ENCODE measurements around the gene PVALB. TPM values are rescaled to one million over a fixed set of nuclear protein-coding genes. Genes with fewer than 3 reads are reported as not detected.
A peak's percentile ranks its signal among the peaks of the same experiment; 100 is the strongest.

Gene PVALB
- total RNA-seq, 2 donors from 2014 or later, result not detected

DNA sequence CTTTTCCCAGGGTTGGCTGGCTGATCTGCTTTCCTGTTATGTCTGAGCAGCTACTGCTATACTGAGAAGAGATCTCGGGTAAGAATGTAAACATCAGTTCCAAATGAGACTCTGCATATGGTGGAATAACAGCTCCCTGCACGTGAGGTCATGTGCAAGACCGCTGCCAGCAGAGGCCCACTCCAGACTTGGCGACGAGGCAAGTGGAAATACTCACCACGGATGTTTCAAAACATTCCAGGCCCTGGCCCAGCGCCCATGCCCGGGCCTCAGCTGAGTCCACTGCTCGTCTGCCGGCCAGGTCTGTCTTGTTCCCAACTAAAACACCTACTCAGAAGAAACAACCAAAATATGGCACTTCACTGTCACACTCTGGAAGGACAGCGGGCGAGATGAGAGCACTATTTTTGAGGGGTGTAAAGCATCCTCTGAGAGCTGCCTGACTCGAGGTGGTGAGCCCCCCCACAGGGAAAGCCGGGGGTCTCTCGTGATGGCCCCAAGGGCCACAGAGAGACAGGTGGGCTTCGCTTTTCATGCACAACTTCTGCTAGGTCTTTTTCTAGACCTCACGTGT is 54.1 kb downstream of the PVALB start:
- TF ChIP-seq, protein P1, sequence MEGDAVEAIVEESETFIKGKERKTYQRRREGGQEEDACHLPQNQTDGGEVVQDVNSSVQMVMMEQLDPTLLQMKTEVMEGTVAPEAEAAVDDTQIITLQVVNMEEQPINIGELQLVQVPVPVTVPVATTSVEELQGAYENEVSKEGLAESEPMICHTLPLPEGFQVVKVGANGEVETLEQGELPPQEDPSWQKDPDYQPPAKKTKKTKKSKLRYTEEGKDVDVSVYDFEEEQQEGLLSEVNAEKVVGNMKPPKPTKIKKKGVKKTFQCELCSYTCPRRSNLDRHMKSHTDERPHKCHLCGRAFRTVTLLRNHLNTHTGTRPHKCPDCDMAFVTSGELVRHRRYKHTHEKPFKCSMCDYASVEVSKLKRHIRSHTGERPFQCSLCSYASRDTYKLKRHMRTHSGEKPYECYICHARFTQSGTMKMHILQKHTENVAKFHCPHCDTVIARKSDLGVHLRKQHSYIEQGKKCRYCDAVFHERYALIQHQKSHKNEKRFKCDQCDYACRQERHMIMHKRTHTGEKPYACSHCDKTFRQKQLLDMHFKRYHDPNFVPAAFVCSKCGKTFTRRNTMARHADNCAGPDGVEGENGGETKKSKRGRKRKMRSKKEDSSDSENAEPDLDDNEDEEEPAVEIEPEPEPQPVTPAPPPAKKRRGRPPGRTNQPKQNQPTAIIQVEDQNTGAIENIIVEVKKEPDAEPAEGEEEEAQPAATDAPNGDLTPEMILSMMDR (IDR thresholded peaks at IDR 0.05), result no peak
- Histone ChIP-seq H3K27me3 (no peaks in the 10 kb centered on the region), H3K27ac (peak overlapping the region in 1 of 2 donors; percentile 2), H3K9me3 (no peaks in the 10 kb centered on the region), H3K36me3 (no peaks in the 10 kb centered on the region), H3K4me1 (peaks cover 0 to 6% of the 10 kb centered on the region in 2 donors), H3K4me3 (no peak overlapping the region)
- DNase-seq (ENCODE audit: low spot score), result peak; percentile 63

DNA sequence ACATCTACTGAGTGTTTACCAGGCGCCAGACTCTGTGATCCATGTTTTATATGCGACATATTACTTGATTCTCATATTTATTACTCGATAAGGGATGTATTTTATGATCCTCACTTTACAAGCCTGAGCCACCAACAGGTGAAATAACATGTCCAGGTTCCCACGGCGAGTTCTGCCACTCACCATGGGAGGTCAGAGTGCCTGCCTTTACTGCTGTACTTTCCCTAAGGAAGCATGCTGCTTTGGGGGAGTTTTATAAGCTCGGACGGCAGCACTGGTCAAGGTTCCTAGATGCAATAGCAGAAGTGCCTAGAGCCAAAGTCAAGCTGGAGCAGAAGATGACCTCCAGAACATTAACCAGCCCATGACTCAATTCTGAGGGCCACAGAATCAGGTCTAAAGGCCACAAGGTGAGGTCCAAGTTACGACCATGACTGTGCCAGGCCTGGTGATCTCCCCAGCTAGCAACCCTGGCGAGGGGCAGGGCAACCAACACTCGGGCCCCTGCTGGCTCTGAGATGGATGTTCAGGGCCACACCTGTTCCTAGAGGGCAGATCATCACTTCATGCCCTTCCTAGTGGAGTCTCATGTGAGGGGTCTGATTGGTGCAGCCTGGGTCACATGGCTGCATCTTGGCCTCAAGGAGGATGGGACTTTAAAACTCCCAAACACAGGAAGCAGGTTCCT is 55.1 kb downstream of the PVALB start:
- Histone ChIP-seq H3K27ac (no peak overlapping the region), H3K36me3 (no peaks in the 10 kb centered on the region)
- no peak for DNase-seq (ENCODE audit: low spot score)

DNA sequence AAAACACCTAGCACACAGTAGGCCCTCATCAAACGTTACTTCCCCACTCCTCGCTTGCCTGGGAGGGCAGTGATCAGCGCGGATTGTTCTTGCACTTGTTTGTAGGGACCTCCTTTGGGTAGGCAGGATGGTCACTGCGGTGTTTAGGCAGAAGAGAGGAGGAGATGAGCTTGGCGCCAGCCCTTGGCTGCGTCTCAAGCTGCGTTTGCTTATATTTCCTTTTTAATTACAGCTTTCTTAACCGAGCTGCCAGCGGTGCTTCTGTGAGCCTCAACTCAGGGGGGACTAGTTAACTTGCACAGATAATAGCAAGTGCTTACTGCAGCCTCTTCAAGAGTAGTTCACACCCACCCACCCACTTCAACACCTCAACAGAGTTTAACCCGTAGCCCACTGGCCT is 56.0 kb downstream of the PVALB start:
- Histone ChIP-seq H3K4me3 (no peak overlapping the region), H3K36me3 (no peaks in the 10 kb centered on the region), H3K27me3 (no peaks in the 10 kb centered on the region), H3K4me1 (peaks cover 0 to 6% of the 10 kb centered on the region in 2 donors), H3K27ac (no peak overlapping the region), H3K9me3 (no peaks in the 10 kb centered on the region)
- TF ChIP-seq, protein P1 (IDR thresholded peaks at IDR 0.05), result no peak
- no peak for DNase-seq (ENCODE audit: low spot score)

More for the DNA sequence above, 55.1 kb downstream of the PVALB start:
- Histone ChIP-seq H3K4me1 (peaks cover 0 to 6% of the 10 kb centered on the region in 2 donors), H3K9me3 (no peaks in the 10 kb centered on the region), H3K4me3 (no peak overlapping the region), H3K27me3 (no peaks in the 10 kb centered on the region)
- TF ChIP-seq, protein P1 (IDR thresholded peaks at IDR 0.05), result no peak

DNA sequence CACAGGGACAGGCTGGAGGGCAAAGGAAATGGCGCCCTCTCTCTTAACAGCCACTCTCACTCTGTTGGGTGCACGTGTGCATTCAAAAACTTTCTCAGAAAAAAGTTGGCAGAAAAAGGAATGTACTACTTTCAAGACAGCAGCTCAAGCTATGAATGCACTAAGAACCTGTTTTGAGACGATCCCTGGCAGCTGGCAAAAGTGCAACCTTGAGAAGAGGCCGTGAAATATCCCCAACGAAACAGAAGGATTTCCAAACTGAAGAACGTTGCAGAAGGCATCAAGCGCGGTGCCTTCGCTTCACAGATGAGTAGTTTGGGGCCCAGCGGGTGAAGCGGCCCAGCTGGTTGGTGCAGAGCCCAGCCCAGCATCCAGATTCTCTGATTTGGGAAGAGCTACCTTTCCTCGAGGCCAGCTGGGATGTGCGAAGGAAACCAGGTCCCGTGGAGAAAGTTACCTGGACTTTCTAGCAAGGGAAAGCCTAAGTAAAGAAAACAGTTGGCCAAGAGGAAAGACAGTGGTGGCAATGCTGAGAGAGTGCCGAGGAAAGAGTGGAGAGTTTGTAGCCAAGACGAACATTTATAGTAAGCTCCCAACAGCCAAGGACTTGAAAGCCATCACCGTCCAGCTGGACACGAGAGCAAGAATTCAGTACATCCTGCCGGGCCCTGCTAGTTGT is 57.2 kb downstream of the PVALB start:
- no peaks in the 10 kb centered on the region for H3K27me3 ChIP-seq
- DNase-seq (ENCODE audit: low spot score), result no peak
- H3K36me3 ChIP-seq, result no peaks in the 10 kb centered on the region
- TF ChIP-seq, protein P1 (IDR thresholded peaks at IDR 0.05), result no peak
- H3K9me3 ChIP-seq, result no peaks in the 10 kb centered on the region
- H3K4me1 ChIP-seq, result peaks cover 0 to 6% of the 10 kb centered on the region in 2 donors
- no peak overlapping the region for H3K27ac ChIP-seq
- no peak overlapping the region for H3K4me3 ChIP-seq

DNA sequence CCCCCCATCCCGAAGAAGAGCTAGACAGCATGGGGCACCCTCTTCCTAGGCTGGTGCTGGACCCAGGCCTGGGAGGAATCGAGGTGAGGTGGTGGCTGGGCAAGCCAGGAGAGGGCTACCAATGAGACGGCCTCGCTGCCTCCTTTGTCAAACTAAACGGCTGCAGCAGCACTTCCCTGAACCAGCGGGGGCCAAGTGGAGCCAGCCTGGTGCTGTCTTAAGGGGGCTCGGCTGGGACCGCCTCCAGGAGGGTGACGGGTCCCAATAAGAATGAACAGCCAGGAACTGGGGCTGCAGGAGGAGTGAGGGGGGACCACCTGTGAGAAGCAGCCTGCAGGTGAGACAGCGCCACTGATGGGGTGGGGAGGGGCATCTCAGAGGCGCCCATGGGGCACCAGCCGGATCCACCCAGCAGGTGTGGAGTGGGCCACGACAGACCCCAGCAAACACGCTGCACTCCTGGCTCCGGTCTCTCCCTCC is 58.0 kb downstream of the PVALB start:
- Histone ChIP-seq H3K9me3 (no peaks in the 10 kb centered on the region), H3K4me1 (peaks cover 0 to 6% of the 10 kb centered on the region in 2 donors), H3K27me3 (no peaks in the 10 kb centered on the region), H3K27ac (no peak overlapping the region), H3K36me3 (no peaks in the 10 kb centered on the region), H3K4me3 (no peak overlapping the region)
- TF ChIP-seq, protein P1 (IDR thresholded peaks at IDR 0.05), result no peak
- no peak for DNase-seq (ENCODE audit: low spot score)
